ENCODE results near the gene TERB2.
"Not testable (repeated sequence)": the region's sequence is repeated elsewhere in the genome, so short reads cannot be mapped to it uniquely, and the experiment has no call there.

TERB2 gene

GRCh38 chr15:45022871-45023658 is 66.6 kb downstream of the TERB2 start, which contains the start of gene SORD:
Gene SORD (plus strand): TSS chr15:45023195. CDS start chr15:45023284, 89 bp downstream.
- in situ Hi-C loops (cut with MboI; ENCODE audit: low pct_unique_long_range_greater_than_20kb, low sequenced_read_pairs, unreplicated experiment): no loop called here

GRCh38 chr15:45023659-45024225 is 67.3 kb downstream of the TERB2 start:
- TF ChIP-seq, protein P1, sequence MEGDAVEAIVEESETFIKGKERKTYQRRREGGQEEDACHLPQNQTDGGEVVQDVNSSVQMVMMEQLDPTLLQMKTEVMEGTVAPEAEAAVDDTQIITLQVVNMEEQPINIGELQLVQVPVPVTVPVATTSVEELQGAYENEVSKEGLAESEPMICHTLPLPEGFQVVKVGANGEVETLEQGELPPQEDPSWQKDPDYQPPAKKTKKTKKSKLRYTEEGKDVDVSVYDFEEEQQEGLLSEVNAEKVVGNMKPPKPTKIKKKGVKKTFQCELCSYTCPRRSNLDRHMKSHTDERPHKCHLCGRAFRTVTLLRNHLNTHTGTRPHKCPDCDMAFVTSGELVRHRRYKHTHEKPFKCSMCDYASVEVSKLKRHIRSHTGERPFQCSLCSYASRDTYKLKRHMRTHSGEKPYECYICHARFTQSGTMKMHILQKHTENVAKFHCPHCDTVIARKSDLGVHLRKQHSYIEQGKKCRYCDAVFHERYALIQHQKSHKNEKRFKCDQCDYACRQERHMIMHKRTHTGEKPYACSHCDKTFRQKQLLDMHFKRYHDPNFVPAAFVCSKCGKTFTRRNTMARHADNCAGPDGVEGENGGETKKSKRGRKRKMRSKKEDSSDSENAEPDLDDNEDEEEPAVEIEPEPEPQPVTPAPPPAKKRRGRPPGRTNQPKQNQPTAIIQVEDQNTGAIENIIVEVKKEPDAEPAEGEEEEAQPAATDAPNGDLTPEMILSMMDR (IDR thresholded peaks at IDR 0.05; ENCODE audit: extremely low read depth, insufficient read depth, missing control alignments): no peak
- in situ Hi-C loops (cut with MboI; ENCODE audit: low pct_unique_long_range_greater_than_20kb, low sequenced_read_pairs, unreplicated experiment): no loop called here
- DNase-seq (ENCODE audit: low spot score): no peak

More at GRCh38 chr15:45022871-45023658, 66.6 kb downstream of the TERB2 start, which contains the start of gene SORD:
- TF ChIP-seq, protein P1 (IDR thresholded peaks at IDR 0.05; ENCODE audit: extremely low read depth, insufficient read depth, missing control alignments): no peak
- DNase-seq (ENCODE audit: low spot score): peak; percentile 95

GRCh38 chr15:45024649-45025048 is 68.2 kb downstream of the TERB2 start:
- DNase-seq (ENCODE audit: low spot score): not testable (repeated sequence)
- in situ Hi-C loops (cut with MboI; ENCODE audit: low pct_unique_long_range_greater_than_20kb, low sequenced_read_pairs, unreplicated experiment): loop anchor here (25.0 kb wide), 1 partner anchor 162 kb away; no protein-coding TSS in a partner anchor

DNA sequence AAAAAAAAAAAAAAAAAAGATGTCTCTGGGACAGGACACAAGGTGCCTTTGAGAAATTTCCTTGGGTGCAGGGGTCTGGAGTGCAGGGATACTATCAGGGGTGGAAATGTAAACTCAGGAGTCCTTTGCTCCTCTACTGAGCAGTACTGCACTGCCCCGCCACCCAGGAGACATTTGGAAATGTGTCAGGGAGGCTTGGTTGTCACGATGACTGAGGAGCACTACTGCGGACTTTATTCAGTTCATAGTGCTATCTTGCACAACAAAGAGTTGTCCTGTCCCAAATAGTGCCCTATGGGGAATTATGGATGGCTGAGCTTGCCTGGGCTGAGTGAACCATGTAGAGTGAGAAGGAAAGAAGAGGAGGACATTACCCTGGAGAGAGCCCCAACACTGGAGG is 69.1 kb downstream of the TERB2 start:
- in situ Hi-C loops (cut with MboI; ENCODE audit: low pct_unique_long_range_greater_than_20kb, low sequenced_read_pairs, unreplicated experiment): loop anchor here (25.0 kb wide), 1 partner anchor 163 kb away; no protein-coding TSS in a partner anchor
- DNase-seq (ENCODE audit: low spot score): not testable (repeated sequence)

GRCh38 chr15:45026651-45027190 is 70.2 kb downstream of the TERB2 start:
- no peak for DNase-seq (ENCODE audit: low spot score)
- in situ Hi-C loops (cut with MboI; ENCODE audit: low pct_unique_long_range_greater_than_20kb, low sequenced_read_pairs, unreplicated experiment): loop anchor here (25.0 kb wide), 1 partner anchor 164 kb away; no protein-coding TSS in a partner anchor
- TF ChIP-seq, protein P1 (IDR thresholded peaks at IDR 0.05; ENCODE audit: extremely low read depth, insufficient read depth, missing control alignments): no peak

DNA sequence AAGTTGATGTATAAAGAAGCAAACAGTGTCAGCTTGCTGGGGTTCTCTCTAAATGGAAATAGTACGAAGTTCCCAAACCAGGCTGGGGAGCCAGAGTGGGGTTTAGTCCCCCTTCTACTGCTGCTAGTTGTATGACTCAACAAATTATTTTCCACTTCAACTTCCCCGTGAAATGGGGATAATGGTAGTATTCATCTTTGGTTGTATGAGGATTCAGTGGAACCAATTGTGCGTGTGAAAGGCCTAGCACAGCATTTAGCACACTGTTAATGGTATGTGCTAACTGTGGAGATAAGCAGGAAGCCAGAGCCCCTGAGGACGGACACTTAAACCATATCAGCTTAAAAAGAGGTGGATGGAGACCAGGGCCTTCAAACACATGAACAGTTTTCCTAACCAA is 70.7 kb downstream of the TERB2 start:
- TF ChIP-seq, protein P1 (IDR thresholded peaks at IDR 0.05; ENCODE audit: extremely low read depth, insufficient read depth, missing control alignments): no peak
- no peak for DNase-seq (ENCODE audit: low spot score)
- in situ Hi-C loops (cut with MboI; ENCODE audit: low pct_unique_long_range_greater_than_20kb, low sequenced_read_pairs, unreplicated experiment): loop anchor here (25.0 kb wide), 1 partner anchor 165 kb away; no protein-coding TSS in a partner anchor
